NCI-H128 (cell line): Measurements from ENCODE around the gene METTL26.

ENCODE experiments used
- DNase-seq: peaks from one replicate; lab custom pipeline; 2025; ENCODE audit not compliant: unreplicated experiment; lab: John Stamatoyannopoulos, UW

METTL26 gene

GRCh38 chr16:674968-675883 is 39.1 kb upstream of the METTL26 start, which contains the start of gene RHBDL1:
RHBDL1 (plus strand) TSS chr16:675671; CDS start chr16:675791, 120 bp downstream.
- DNase-seq = no peak

GRCh38 chr16:674214-674881 is 38.2 kb upstream of the METTL26 start:
- DNase-seq = no peak

DNA sequence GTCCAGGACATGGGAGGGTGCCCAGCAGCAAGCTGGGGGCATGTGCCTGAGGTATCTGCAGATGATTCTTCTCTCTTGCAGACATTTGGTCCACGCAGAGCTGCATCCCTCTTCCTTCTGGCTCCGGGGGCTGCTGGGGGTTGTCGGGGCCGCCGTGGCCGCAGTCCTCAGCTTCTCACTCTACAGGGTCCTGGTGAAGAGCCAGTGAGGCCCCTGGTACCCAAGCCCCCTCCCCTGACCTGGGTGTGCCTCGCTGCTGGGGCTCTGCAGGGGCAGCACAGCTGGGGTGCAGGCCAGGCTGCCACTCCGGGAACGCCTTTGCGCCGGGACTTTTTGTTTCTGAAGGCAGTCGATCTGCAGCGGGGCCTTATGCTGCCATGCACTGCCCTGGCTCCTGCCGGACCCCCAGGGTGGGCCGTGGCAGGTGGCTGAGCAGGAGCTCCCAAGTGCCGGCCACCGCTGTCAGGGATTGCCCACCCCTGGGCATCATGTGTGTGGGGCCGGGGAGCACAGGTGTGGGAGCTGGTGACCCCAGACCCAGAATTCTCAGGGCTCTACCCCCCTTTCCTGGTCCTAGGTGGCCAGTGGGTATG is 37.4 kb upstream of the METTL26 start:
- DNase-seq = no peak

DNA sequence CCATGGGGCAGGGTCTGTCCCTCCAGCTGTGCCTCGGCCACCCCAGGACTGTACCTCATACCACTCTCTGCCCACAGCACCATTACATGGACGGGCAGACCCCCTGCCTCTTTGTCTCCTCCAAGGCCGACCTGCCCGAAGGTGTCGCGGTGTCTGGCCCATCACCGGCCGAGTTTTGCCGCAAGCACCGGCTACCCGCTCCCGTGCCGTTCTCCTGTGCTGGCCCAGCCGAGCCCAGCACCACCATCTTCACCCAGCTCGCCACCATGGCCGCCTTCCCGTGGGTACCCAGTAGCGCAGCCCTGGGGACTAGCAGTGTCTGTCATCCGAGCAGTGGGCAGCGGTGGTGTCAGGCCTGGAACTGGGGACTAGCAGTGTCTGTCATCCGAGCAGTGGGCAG is 36.7 kb upstream of the METTL26 start:
- no peak for DNase-seq

DNA sequence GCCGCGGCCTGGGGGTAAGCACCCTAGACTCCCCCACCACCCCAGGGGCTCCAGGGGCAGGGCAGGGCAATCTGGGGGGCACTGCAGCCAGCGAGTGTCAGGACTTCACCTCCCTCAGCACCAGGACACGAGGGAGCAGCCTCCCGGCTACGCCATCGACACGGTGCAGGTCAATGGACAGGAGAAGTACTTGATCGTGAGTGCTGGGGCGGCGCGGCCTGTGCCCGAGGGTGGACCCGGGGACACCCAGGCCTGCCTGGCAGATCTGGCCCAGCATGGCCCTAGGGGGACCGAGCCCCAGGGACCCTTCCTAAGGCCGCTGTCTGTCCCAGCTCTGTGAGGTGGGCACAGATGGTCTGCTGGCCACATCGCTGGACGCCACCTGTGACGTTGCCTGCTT is 36.3 kb upstream of the METTL26 start:
- no peak for DNase-seq

GRCh38 chr16:671353-672131 is 35.4 kb upstream of the METTL26 start:
- DNase-seq = no peak

DNA sequence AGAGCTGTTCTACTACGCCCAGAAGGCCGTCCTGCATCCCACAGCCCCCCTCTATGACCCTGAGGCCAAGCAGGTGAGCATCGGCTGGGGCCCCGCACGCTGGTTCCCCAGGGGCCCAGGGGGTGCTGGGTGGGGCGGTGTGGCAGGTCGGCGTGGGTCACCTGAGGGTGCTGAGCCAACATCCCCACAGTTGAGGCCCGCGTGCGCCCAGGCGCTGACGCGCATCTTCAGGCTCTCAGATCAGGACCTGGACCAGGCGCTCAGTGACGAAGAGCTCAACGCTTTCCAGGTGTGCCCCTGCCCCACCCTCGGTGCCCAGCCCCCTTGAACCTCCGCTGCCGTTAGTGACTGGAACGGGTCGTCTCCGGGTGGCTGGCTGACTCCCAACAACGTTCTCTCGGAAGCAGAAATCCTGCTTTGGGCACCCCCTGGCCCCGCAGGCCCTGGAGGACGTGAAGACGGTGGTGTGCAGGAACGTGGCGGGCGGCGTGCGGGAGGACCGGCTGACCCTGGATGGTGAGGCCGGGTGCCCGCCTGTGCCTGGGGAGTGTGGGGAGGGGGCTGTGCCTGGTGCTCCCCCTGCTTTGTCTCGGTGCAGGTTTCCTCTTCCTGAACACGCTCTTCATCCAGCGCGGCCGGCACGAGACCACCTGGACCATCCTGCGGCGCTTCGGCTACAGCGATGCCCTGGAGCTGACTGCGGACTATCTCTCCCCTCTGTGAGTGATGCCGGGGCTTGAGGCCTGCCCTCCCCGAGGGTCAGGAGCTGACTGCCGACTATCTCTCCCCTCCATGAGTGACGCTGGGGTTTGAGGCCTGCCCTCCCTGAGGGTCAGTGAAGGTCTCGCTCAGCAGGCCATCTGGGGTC is 34.6 kb upstream of the METTL26 start:
- DNase-seq = no peak

DNA sequence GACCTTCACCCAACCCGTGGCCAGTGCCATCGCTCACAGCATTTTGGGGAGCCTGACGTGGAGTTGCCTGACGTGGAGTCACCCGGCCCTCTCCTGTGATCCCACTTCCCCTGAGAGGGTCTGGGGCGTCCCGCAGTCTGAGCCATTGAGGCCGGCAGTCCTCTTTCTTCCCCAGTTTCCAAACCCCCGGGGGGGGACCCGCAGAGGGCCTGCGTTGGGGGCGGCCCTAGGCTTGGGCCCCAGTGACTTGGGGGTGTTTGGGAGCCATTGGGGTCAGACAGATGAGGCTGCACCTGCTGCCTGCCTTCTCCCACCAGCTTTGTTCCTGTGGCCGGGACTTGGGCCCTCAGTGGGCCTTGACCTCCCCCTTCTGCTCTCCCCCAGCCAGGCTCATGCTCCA is 33.6 kb upstream of the METTL26 start:
- no peak for DNase-seq

- no peak for DNase-seq
Observed at GRCh38 chr16:668519-669171, 32.5 kb upstream of the METTL26 start.

GRCh38 chr16:667780-668518 is 31.8 kb upstream of the METTL26 start, which contains the start of gene RHOT2:
RHOT2 (plus strand) TSS chr16:668132; CDS start chr16:668200, 68 bp downstream.
- DNase-seq = peak; percentile 75

GRCh38 chr16:667113-667779 is 31.1 kb upstream of the METTL26 start:
- DNase-seq = no peak

- DNase-seq = no peak
Observed at GRCh38 chr16:666572-666971, 30.5 kb upstream of the METTL26 start.

- DNase-seq = no peak
Observed at GRCh38 chr16:662597-662996, 26.5 kb upstream of the METTL26 start.

- no peak for DNase-seq
Observed at GRCh38 chr16:662095-662494, 26.0 kb upstream of the METTL26 start.

GRCh38 chr16:661184-661821 is 25.2 kb upstream of the METTL26 start:
- DNase-seq = no peak

DNA sequence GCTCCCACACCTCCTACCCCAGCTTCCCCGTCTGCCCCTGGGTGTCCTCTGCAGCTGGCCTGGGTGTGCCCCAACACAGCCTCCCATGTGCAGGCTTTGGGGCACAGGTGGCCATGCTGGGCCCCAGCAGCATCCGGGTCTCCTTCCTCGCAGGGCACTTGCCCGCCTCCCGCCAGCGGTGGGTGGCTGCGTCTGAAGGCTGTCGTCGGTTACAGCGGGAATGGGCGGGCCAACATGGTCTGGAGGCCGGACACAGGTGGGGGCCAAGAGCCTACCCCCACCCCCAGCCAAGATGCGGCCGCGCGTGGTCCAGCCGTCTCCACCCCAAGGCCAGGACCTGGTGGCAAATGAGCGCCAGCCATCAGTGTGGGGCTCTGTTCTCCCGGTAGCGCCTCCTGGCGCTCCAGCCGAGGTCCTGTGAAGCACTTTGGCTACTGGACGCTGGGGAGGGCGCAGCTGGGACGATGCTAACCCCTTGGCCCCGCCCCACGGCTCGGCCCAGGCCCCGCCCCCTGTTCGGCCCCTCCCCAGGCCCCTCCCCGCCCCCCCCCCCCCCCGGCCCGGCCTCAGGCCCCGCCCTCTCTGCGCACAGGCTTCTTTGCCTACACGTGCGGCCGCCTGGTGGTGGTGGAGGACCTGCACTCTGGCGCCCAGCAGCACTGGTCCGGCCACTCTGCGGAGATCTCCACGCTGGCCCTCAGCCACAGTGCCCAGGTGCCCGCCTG is 24.5 kb upstream of the METTL26 start:
- no peak for DNase-seq

GRCh38 chr16:660132-660458 is 24.0 kb upstream of the METTL26 start:
- no peak for DNase-seq
